Skeletal muscle tissue (tissue), 4 donors: ENCODE data around the gene UBAC1. TPM values are rescaled to one million over a fixed set of nuclear protein-coding genes. Genes with fewer than 3 reads are reported as not detected.

ENCODE experiments used
- H3K27ac ChIP-seq: one replicate; pipeline ENCODE4 v1.7.0; 2013; ENCODE audit warnings: mild to moderate bottlenecking, low read depth, low read length, inconsistent platforms
- H3K27me3 ChIP-seq, 3 donors: one replicate each; pipeline ENCODE4 v1.7.0; 2013; ENCODE audit warnings: low read length in 3 of 3; ENCODE audit not compliant: control insufficient read depth in 3 of 3, insufficient read depth in 3 of 3
- H3K36me3 ChIP-seq, 3 donors: one replicate each; pipeline ENCODE4 v1.7.0; 2013; ENCODE audit warnings: low read length in 3 of 3; ENCODE audit not compliant: control insufficient read depth in 3 of 3, insufficient read depth in 3 of 3
- H3K4me1 ChIP-seq, 3 donors: one replicate each; pipeline ENCODE4 v1.7.0; 2013; ENCODE audit warnings: low read length in 3 of 3, mild to moderate bottlenecking in 3 of 3; ENCODE audit not compliant: control insufficient read depth in 3 of 3, insufficient read depth in 3 of 3
- H3K4me3 ChIP-seq, 3 donors: one replicate each; pipeline ENCODE4 v1.7.0; 2013; ENCODE audit warnings: low read length in 3 of 3
- H3K9ac ChIP-seq, 3 donors: one replicate each; pipeline ENCODE4 v1.7.0; 2013; ENCODE audit warnings: low read length in 3 of 3, mild to moderate bottlenecking in 3 of 3, moderate library complexity in 2 of 3, low read depth in 1 of 3
- H3K9me3 ChIP-seq, 3 donors: one replicate each; pipeline ENCODE4 v1.7.0; 2013; ENCODE audit warnings: low read length in 3 of 3; ENCODE audit not compliant: control insufficient read depth in 3 of 3
- total RNA-seq: library from RNA; depleted of rRNA; stranded (reverse); fragments of >200 nt; gene quantifications from one replicate; pipeline ENCODE4 v1.2.3, GENCODE V29; 2014
- donor health status: Osteomylitis.

The UBAC1 gene
- total RNA-seq, 1 donor from 2014 or later = 37.6 TPM

DNA sequence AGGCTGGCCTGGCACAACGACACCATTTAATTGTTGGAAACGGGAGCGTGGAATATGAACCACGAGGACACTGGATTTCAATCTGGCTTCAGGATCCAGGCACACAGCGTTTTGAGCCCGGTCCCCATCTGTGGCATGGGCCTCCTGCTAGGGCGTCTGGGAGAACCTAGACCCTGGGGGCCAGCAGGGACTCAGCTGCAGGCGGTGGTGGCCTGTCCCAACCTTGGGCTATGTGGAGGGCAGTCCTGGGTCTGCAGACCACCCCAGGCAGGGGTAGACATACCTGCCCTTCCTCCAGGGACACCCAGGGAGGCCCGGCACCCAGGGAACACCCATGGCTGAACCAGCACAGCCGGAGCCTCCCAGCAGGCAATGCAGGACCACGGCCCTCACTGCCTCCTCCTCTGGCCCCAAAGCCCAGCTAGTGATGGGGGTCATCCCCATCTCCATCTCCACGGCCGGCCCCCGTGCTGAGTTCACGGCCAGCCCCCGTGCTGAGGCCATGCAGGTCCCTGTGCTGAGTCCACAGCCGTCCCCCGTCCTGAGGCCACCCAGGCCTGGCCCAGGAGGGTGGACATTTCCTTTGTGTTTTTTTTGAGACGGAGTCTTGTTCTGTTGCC, 18.5 kb upstream of the UBAC1 start:
- Histone ChIP-seq H3K4me1 (peaks cover 26 to 27% (median 26%) of the 10 kb centered on the region in 3 donors), H3K4me3 (no peak overlapping the region), H3K9ac (peak overlapping the region in 1 of 3 donors; percentile 45), H3K27ac (no peak overlapping the region), H3K27me3 (peaks cover 0 to 5% (median 4%) of the 10 kb centered on the region in 3 donors), H3K36me3 (no peaks in the 10 kb centered on the region), H3K9me3 (no peaks in the 10 kb centered on the region)

- no peaks in the 10 kb centered on the region for H3K9me3 ChIP-seq
- peak overlapping the region in 2 of 3 donors; percentile 29 to 40 for H3K4me3 ChIP-seq
- no peak overlapping the region for H3K27ac ChIP-seq
- no peaks in the 10 kb centered on the region for H3K36me3 ChIP-seq
- peak overlapping the region in 1 of 3 donors; percentile 45 for H3K9ac ChIP-seq
- H3K4me1 ChIP-seq = peaks cover 26 to 27% (median 26%) of the 10 kb centered on the region in 3 donors
- H3K27me3 ChIP-seq = peaks cover 0 to 5% (median 0%) of the 10 kb centered on the region in 3 donors
Measured at GRCh38 chr9:135978642-135979546, 17.7 kb upstream of the UBAC1 start.

GRCh38 chr9:135976944-135977343, 15.8 kb upstream of the UBAC1 start:
- H3K4me1 ChIP-seq = peaks cover 26 to 32% (median 26%) of the 10 kb centered on the region in 3 donors
- no peak overlapping the region for H3K27ac ChIP-seq
- no peak overlapping the region for H3K4me3 ChIP-seq
- no peaks in the 10 kb centered on the region for H3K9me3 ChIP-seq
- H3K36me3 ChIP-seq = no peaks in the 10 kb centered on the region
- no peak overlapping the region for H3K9ac ChIP-seq
- peaks cover 0 to 8% (median 2%) of the 10 kb centered on the region in 3 donors for H3K27me3 ChIP-seq

DNA sequence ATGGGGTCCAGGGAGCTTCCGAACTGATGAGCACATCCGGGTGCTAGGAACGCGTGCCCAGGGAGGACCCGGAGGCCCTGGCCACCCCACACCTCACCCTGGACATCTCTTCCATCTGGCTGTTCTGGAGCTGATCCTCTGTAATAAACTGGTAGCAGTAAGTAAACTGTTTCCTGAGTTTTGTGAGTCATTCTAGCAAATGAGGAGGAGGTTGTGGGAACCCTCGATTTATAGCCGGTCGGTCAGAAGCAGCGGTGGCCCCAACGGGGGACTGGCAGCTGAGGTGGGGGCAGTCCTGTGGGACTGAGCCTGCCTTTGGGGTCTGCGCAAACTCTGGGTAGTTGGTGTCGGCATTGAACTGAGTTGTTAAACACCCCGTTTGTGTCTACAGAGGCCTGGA, 15.4 kb upstream of the UBAC1 start:
- Histone ChIP-seq H3K27ac (no peak overlapping the region), H3K27me3 (peaks cover 0 to 8% (median 2%) of the 10 kb centered on the region in 3 donors), H3K4me1 (peaks cover 26 to 32% (median 26%) of the 10 kb centered on the region in 3 donors), H3K9ac (no peak overlapping the region), H3K4me3 (no peak overlapping the region), H3K36me3 (no peaks in the 10 kb centered on the region), H3K9me3 (no peaks in the 10 kb centered on the region)

- Histone ChIP-seq H3K36me3 (no peaks in the 10 kb centered on the region), H3K27me3 (peaks cover 0 to 8% (median 2%) of the 10 kb centered on the region in 3 donors), H3K4me3 (no peak overlapping the region), H3K27ac (no peak overlapping the region), H3K4me1 (peaks cover 20 to 26% (median 22%) of the 10 kb centered on the region in 3 donors), H3K9me3 (no peaks in the 10 kb centered on the region), H3K9ac (no peak overlapping the region)
Measured at GRCh38 chr9:135975834-135976233, 14.7 kb upstream of the UBAC1 start.

DNA sequence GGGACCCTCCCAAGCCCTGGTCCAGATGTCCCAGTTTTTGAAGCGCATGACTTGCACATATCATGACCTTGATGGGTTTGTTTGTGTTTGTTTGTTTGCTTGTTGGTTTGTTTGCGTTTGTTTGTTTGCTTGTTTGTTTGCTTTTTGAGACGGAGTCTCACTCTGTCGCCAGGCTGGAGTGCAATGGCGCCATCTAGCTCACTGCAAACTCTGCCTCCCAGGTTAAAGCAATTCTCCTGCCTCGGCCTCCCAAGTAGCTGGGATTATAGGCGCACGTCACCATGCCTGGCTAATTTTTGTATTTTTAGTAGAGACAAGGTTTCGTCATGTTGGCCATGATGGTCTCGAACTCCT, 13.0 kb upstream of the UBAC1 start:
- Histone ChIP-seq H3K9me3 (no peaks in the 10 kb centered on the region), H3K4me1 (peaks cover 10 to 15% (median 10%) of the 10 kb centered on the region in 3 donors), H3K36me3 (no peaks in the 10 kb centered on the region), H3K27ac (no peak overlapping the region), H3K9ac (no peak overlapping the region), H3K4me3 (no peak overlapping the region), H3K27me3 (peaks cover 0 to 8% (median 2%) of the 10 kb centered on the region in 3 donors)

GRCh38 chr9:135973277-135974219, 12.4 kb upstream of the UBAC1 start:
- peaks cover 4 to 14% (median 7%) of the 10 kb centered on the region in 3 donors for H3K4me1 ChIP-seq
- H3K27ac ChIP-seq = no peak overlapping the region
- no peak overlapping the region for H3K4me3 ChIP-seq
- no peaks in the 10 kb centered on the region for H3K9me3 ChIP-seq
- H3K36me3 ChIP-seq = no peaks in the 10 kb centered on the region
- no peak overlapping the region for H3K9ac ChIP-seq
- H3K27me3 ChIP-seq = peaks cover 0 to 2% (median 2%) of the 10 kb centered on the region in 3 donors

GRCh38 chr9:135971892-135972291, 10.7 kb upstream of the UBAC1 start:
- Histone ChIP-seq H3K27me3 (peaks cover 0 to 2% (median 2%) of the 10 kb centered on the region in 3 donors), H3K9ac (no peak overlapping the region), H3K4me3 (no peak overlapping the region), H3K4me1 (peaks cover 15 to 29% (median 21%) of the 10 kb centered on the region in 3 donors), H3K36me3 (no peaks in the 10 kb centered on the region), H3K27ac (no peak overlapping the region), H3K9me3 (no peaks in the 10 kb centered on the region)

GRCh38 chr9:135971111-135971766, 10.1 kb upstream of the UBAC1 start:
- Histone ChIP-seq H3K36me3 (no peaks in the 10 kb centered on the region), H3K4me1 (peaks cover 15 to 29% (median 21%) of the 10 kb centered on the region in 3 donors), H3K9me3 (no peaks in the 10 kb centered on the region), H3K4me3 (no peak overlapping the region), H3K9ac (no peak overlapping the region), H3K27ac (no peak overlapping the region), H3K27me3 (peaks cover 0 to 2% (median 2%) of the 10 kb centered on the region in 3 donors)
